GM12878 (cell line): ENCODE measurements around the gene TMEM17. TPM values are rescaled to one million over a fixed set of nuclear protein-coding genes. Genes with fewer than 3 reads are reported as not detected.

Experiments
- ATAC-seq: fragments of 200-7000 bp; cut with Tn5 transposase; 3 replicates; pipeline ENCODE4 v1.9.1; 2020; ENCODE audit warnings: mild to moderate bottlenecking, moderate library complexity
- BruUV-seq: library from RNA; stranded (reverse); fragments of 400-500 nt; replicated peaks from 2 replicates; lab custom pipeline; 2021; lab: Mats Ljungman, UMichigan
- CTCF ChIA-PET: fragments of 300-600 bp; sonication (Branson Sonifier 250); formaldehyde crosslinking; extraction: SDS; loops from one replicate; lab custom pipeline; 2021; ENCODE audit warnings: inconsistent platforms; lab: Yijun Ruan, JAX
- POLR2A ChIA-PET: fragments of 350-600 bp; formaldehyde crosslinking; extraction: SDS; loops from one replicate; lab custom pipeline; 2021; ENCODE audit warnings: inconsistent platforms; lab: Charles Lee
- RAD21 ChIA-PET: fragments of 300-600 bp; sonication (Branson Sonifier 250); formaldehyde crosslinking; loops from one replicate; lab custom pipeline; 2023; ENCODE audit warnings: antibody characterized with exemption; ENCODE audit not compliant: unreplicated experiment; lab: Charles Lee
- SMC1A ChIA-PET: fragments of 300-600 bp; sonication (Branson Sonifier 250); formaldehyde crosslinking; loops from one replicate; lab custom pipeline; 2023; ENCODE audit not compliant: unreplicated experiment, uncharacterized antibody; lab: Charles Lee
- DNase-seq: peaks from one replicate; pipeline ENCODE4 v3.0.0-alpha.2; 2011; ENCODE audit warnings: low read depth, low spot score
- FAIRE-seq: peaks from 3 replicates; lab custom pipeline; 2011; peaks lifted over from hg19 to GRCh38; lab: Jason Lieb, UNC
- H2AFZ ChIP-seq: 2 replicates; pipeline ENCODE4 v1.6.0; 2011; ENCODE audit warnings: low read depth, low read length, control low read depth; ENCODE audit not compliant: control insufficient read depth
- H3K27ac ChIP-seq: 2 replicates; pipeline ENCODE4 v1.5.1; 2011; ENCODE audit warnings: control low read depth; ENCODE audit not compliant: control insufficient read depth, insufficient read depth
- H3K27me3 ChIP-seq, 2 experiments: replicated peaks in 1 of 2; 2 replicates each; pipeline versions ENCODE4 v1.6.0 to v1.6.1; 2011; ENCODE audit warnings: low read length in 1 of 2; ENCODE audit not compliant: control insufficient read depth in 2 of 2, insufficient read depth in 2 of 2
- H3K36me3 ChIP-seq, 2 experiments: 2 replicates each; pipeline ENCODE4 v1.5.1; 2011; ENCODE audit warnings: low read length in 1 of 2; ENCODE audit not compliant: control insufficient read depth in 2 of 2, insufficient read depth in 2 of 2
- H3K4me1 ChIP-seq: 2 replicates; pipeline ENCODE4 v1.6.1; 2011; ENCODE audit warnings: mild to moderate bottlenecking, low read length, moderate library complexity, mixed read lengths; ENCODE audit not compliant: control insufficient read depth, insufficient read depth
- H3K4me2 ChIP-seq: 2 replicates; pipeline ENCODE4 v1.6.0; 2011; ENCODE audit warnings: control low read depth; ENCODE audit not compliant: control insufficient read depth, insufficient read depth
- H3K4me3 ChIP-seq: fragments of 200-600 bp; sonication (generic); 2 replicates; pipeline ENCODE4 v1.5.1; 2016
- H3K79me2 ChIP-seq: 2 replicates; pipeline ENCODE4 v1.6.0; 2011; ENCODE audit warnings: low read length; ENCODE audit not compliant: control insufficient read depth, insufficient read depth
- H3K9ac ChIP-seq: 2 replicates; pipeline ENCODE4 v1.8.0; 2011; ENCODE audit warnings: low read length, control low read depth, mixed read lengths; ENCODE audit not compliant: control insufficient read depth, insufficient read depth
- H3K9me3 ChIP-seq: replicated peaks from 3 replicates; pipeline ENCODE4 v1.5.1; 2011; ENCODE audit warnings: mild to moderate bottlenecking, low read length; ENCODE audit not compliant: control insufficient read depth, insufficient read depth
- H4K20me1 ChIP-seq: 2 replicates; pipeline ENCODE4 v1.6.0; 2011; ENCODE audit not compliant: control insufficient read depth, insufficient read depth
- ASH2L ChIP-seq: fragments of 300-600, 200-600 bp; sonication (generic); IDR thresholded peaks from 2 replicates; pipeline ENCODE4 v1.6.1; 2017; ENCODE audit warnings: low read depth, mild to moderate bottlenecking, borderline replicate concordance
- BCLAF1 ChIP-seq: fragments of 450-650 bp; IDR thresholded peaks from 2 replicates; pipeline ENCODE4 v1.6.1; 2017; ENCODE audit warnings: antibody characterized with exemption, mild to moderate bottlenecking, moderate library complexity
- CHD1 ChIP-seq: IDR thresholded peaks from 2 replicates; pipeline ENCODE4 v1.6.1; 2012; ENCODE audit warnings: low read depth, low read length, improper control_type of control experiment
- EZH2 ChIP-seq: IDR thresholded peaks from 2 replicates; pipeline ENCODE4 v1.6.1; 2012; ENCODE audit warnings: low read depth, mild to moderate bottlenecking, control low read depth, inconsistent platforms, low read length, borderline replicate concordance; ENCODE audit not compliant: control insufficient read depth
- FOS ChIP-seq: IDR thresholded peaks from 3 replicates; pipeline ENCODE4 v1.6.1; 2011; ENCODE audit warnings: borderline replicate concordance; ENCODE audit not compliant: insufficient read length; ENCODE audit errors: extremely low read depth
- GATAD2B ChIP-seq: fragments of 450-650 bp; conservative IDR thresholded peaks from 2 replicates; pipeline ENCODE4 v1.6.1; 2017; ENCODE audit warnings: low read depth, mild to moderate bottlenecking, moderate library complexity
- IKZF2 ChIP-seq, 2 experiments: fragments of 450-650 bp; IDR thresholded peaks; 2 replicates each; pipeline ENCODE4 v1.6.1; 2017; ENCODE audit warnings: mild to moderate bottlenecking in 2 of 2, moderate library complexity in 2 of 2
- RFX5 ChIP-seq: IDR thresholded peaks from 2 replicates; pipeline ENCODE4 v1.6.1; 2011; ENCODE audit warnings: low read depth, low read length, improper control_type of control experiment
- SMAD1 ChIP-seq: fragments of 450-650 bp; IDR thresholded peaks from 2 replicates; pipeline ENCODE4 v1.6.1; 2018; ENCODE audit warnings: mild to moderate bottlenecking, low read depth; ENCODE audit not compliant: partially characterized antibody
- WRNIP1 ChIP-seq: IDR thresholded peaks from 2 replicates; pipeline ENCODE4 v1.6.1; 2011; ENCODE audit warnings: low read depth, low read length, improper control_type of control experiment, borderline replicate concordance
- WGBS: methylation state at CpG from one replicate; pipeline ENCODE4 v1.1.6; 2016; ENCODE audit warnings: low lambda C conversion rate; ENCODE audit not compliant: insufficient replicate concordance, insufficient coverage; ENCODE audit errors: missing lambda C conversion rate; 5-methylcytosine and 5-hydroxymethylcytosine counted together
- in situ Hi-C: fragments of 300-500 bp; cut with MboI; formaldehyde crosslinking; loops from 9 replicates; pipeline ENCODE4 v1.14.3; 2018; ENCODE audit warnings: mixed read lengths
- intact Hi-C: fragments of 100-400 bp; cut with micrococcal nuclease; formaldehyde crosslinking; loops from one replicate; pipeline ENCODE4 v1.14.2; 2022; ENCODE audit not compliant: unreplicated experiment
- polyA plus RNA-seq, 11 experiments: library from polyadenylated mRNA; depleted of rRNA in 4 of 11; unstranded in 6 of 11; stranded (reverse) in 5 of 11; fragments of >200 nt; fragmentation: Nextera tagmentation in 4 of 11; fragmentation: Illumina TruSeq in 1 of 11; extraction: Ambion mirVana in 4 of 11; extraction: Trizol in 1 of 11; gene quantifications; 1 replicate in 1 of 11; 2 replicates in 10 of 11; pipeline versions ENCODE4 v1.2.1 to v1.2.3, GENCODE V29; 2011 to 2016; ENCODE audit warnings: inconsistent platforms in 2 of 11, missing spikeins in 2 of 11, low read depth in 1 of 11
- total RNA-seq, 4 experiments: library from RNA; depleted of rRNA in 3 of 4; stranded (reverse); fragments of >200 nt in 3 of 4; fragmentation: Illumina TruSeq in 1 of 4; extraction: Trizol in 1 of 4; gene quantifications; 2 replicates each; pipeline versions ENCODE4 v1.2.1 to v1.2.3, GENCODE V29; 2013 to 2021
- TF ChIP-seq, protein P1 (sequence below): IDR thresholded peaks from 2 replicates; pipeline ENCODE4 v1.6.1; 2012; ENCODE audit warnings: low read depth, low read length, improper control_type of control experiment
- TF ChIP-seq, protein P2 (sequence below): fragments of 450-650 bp; IDR thresholded peaks from 2 replicates; pipeline ENCODE4 v1.6.1; 2017; ENCODE audit warnings: mild to moderate bottlenecking, moderate library complexity
- TF ChIP-seq, protein P3 (sequence below): IDR thresholded peaks from 2 replicates; pipeline ENCODE4 v1.6.1; 2011; ENCODE audit warnings: borderline replicate concordance, low read depth, mild to moderate bottlenecking, moderate library complexity, low read length; ENCODE audit not compliant: insufficient read depth, poor library complexity, severe bottlenecking

Gene TMEM17
- total and polyA plus RNA-seq, 10 of the 15 experiments (the other 5 are each of a cell fraction or from before 2014, with no cell fraction given) = 0.87 to 2.6 (median 1.4) TPM

DNA sequence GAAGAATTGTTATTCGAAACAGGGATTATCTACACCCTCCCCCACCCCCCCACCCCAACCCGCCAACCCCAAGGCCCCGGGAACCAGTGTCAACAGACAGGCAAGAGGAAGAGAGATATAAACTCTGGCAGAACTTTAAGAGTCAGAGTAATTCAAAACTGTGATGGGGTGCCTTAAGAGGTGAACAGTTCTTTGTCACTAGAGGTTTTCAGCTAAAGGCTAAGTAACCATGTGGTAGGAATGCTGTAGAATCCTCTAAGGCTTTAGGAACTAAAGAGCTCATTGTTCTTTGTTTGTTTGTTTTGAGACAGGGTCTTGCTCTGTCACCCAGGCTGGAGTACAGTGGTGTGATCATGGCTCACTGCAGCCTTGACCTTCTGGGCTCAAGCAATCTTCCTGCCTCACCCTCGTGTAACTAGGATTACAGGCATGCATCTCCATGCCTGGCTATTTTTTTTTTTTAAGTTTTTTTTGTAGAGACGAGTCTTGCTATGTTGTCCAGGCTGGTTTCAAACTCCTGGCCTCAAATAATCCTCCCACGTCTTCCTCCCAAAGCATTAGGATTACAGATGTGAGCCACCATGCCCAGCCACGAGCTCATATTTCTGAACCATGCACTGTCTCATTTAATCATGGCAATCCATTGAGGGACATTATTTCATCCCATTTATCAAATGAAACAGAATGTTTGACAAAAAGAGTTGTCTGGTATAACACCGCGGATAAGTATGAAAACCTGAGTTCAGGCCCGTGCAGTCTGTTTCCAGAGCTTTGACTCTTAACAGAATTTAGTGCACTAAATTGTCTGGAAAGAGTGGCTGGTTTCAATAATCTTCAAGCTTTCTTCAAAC lies 20.8 kb upstream of the TMEM17 start:
- ATAC-seq = no peak
- ChIA-PET POLR2A (no interaction called here), SMC1A (no interaction called here), CTCF (interaction anchor here (0.8 to 1.0 kb wide), 3 partner anchors 10 to 248 kb away, joined by 3 read pairs; no protein-coding TSS in a partner anchor), RAD21 (no interaction called here)
- no peaks in the 10 kb centered on the region for H3K36me3 ChIP-seq
- no peak overlapping the region for H3K27ac ChIP-seq
- intact Hi-C loops = no loop called here
- no peaks in the 10 kb centered on the region; the same call in 2 of the 3 replicates for H3K9me3 ChIP-seq
- no peaks in the 10 kb centered on the region for H3K4me1 ChIP-seq
- H3K27me3 ChIP-seq = no peaks in the 10 kb centered on the region; a peak in 1 of 4 replicates
- H3K79me2 ChIP-seq = no peaks in the 10 kb centered on the region
- no peak overlapping the region for H3K9ac ChIP-seq
- WGBS = 29% methylated on average over 10 of the region's 10 CpGs
- in situ Hi-C loops = no loop called here
- BruUV-seq = no TSS peak
- H4K20me1 ChIP-seq = no peaks in the 10 kb centered on the region
- H3K4me3 ChIP-seq = no peak overlapping the region
- H3K4me2 ChIP-seq = no peak overlapping the region
- no peak overlapping the region for H2AFZ ChIP-seq
- FAIRE-seq = no peak
- no peak for DNase-seq
- TF ChIP-seq FOS = no peak
- TF ChIP-seq EZH2 = no peak
- no peak for TF ChIP-seq ASH2L
- no peak for TF ChIP-seq SMAD1
- no peak for TF ChIP-seq WRNIP1
- no peak for TF ChIP-seq GATAD2B
- TF ChIP-seq, protein P1, sequence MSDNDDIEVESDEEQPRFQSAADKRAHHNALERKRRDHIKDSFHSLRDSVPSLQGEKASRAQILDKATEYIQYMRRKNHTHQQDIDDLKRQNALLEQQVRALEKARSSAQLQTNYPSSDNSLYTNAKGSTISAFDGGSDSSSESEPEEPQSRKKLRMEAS = no peak
- TF ChIP-seq, protein P2, sequence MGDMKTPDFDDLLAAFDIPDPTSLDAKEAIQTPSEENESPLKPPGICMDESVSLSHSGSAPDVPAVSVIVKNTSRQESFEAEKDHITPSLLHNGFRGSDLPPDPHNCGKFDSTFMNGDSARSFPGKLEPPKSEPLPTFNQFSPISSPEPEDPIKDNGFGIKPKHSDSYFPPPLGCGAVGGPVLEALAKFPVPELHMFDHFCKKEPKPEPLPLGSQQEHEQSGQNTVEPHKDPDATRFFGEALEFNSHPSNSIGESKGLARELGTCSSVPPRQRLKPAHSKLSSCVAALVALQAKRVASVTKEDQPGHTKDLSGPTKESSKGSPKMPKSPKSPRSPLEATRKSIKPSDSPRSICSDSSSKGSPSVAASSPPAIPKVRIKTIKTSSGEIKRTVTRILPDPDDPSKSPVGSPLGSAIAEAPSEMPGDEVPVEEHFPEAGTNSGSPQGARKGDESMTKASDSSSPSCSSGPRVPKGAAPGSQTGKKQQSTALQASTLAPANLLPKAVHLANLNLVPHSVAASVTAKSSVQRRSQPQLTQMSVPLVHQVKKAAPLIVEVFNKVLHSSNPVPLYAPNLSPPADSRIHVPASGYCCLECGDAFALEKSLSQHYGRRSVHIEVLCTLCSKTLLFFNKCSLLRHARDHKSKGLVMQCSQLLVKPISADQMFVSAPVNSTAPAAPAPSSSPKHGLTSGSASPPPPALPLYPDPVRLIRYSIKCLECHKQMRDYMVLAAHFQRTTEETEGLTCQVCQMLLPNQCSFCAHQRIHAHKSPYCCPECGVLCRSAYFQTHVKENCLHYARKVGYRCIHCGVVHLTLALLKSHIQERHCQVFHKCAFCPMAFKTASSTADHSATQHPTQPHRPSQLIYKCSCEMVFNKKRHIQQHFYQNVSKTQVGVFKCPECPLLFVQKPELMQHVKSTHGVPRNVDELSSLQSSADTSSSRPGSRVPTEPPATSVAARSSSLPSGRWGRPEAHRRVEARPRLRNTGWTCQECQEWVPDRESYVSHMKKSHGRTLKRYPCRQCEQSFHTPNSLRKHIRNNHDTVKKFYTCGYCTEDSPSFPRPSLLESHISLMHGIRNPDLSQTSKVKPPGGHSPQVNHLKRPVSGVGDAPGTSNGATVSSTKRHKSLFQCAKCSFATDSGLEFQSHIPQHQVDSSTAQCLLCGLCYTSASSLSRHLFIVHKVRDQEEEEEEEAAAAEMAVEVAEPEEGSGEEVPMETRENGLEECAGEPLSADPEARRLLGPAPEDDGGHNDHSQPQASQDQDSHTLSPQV = no peak
- TF ChIP-seq, protein P3, sequence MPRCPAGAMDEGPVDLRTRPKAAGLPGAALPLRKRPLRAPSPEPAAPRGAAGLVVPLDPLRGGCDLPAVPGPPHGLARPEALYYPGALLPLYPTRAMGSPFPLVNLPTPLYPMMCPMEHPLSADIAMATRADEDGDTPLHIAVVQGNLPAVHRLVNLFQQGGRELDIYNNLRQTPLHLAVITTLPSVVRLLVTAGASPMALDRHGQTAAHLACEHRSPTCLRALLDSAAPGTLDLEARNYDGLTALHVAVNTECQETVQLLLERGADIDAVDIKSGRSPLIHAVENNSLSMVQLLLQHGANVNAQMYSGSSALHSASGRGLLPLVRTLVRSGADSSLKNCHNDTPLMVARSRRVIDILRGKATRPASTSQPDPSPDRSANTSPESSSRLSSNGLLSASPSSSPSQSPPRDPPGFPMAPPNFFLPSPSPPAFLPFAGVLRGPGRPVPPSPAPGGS = no peak
- TF ChIP-seq RFX5 = no peak
- TF ChIP-seq CHD1 = no peak
- TF ChIP-seq BCLAF1 = no peak
- no peak for TF ChIP-seq IKZF2 (IDR thresholded peaks at IDR 0.05)
